ENCODE data around the gene SORBS2.

Gene SORBS2

DNA sequence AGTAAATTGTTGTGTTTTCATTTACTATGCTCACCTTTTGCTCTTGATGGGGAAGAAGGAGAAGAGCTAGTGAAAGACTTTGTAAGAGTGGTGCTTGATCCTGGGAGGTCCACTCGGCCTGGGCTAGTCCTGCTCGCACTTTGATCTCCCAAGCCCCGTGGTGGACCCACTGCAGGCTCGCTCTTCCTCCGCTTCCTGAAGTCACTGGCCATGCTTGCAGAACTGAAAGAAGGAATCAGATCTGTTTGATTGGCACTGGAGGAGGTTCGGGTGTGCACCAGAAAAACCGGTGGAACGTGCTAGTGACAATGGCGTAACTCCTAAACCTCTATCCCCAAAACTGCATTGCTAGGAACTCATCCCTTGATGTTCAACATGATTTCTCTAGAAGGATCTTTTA lies 185.2 kb downstream of the SORBS2 start:
- DNase-seq (ENCODE audit: insufficient read length, low spot score) (no peak), FAIRE-seq (no peak)
- TF ChIP-seq, protein P1, sequence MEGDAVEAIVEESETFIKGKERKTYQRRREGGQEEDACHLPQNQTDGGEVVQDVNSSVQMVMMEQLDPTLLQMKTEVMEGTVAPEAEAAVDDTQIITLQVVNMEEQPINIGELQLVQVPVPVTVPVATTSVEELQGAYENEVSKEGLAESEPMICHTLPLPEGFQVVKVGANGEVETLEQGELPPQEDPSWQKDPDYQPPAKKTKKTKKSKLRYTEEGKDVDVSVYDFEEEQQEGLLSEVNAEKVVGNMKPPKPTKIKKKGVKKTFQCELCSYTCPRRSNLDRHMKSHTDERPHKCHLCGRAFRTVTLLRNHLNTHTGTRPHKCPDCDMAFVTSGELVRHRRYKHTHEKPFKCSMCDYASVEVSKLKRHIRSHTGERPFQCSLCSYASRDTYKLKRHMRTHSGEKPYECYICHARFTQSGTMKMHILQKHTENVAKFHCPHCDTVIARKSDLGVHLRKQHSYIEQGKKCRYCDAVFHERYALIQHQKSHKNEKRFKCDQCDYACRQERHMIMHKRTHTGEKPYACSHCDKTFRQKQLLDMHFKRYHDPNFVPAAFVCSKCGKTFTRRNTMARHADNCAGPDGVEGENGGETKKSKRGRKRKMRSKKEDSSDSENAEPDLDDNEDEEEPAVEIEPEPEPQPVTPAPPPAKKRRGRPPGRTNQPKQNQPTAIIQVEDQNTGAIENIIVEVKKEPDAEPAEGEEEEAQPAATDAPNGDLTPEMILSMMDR (IDR thresholded peaks at IDR 0.05; ENCODE audit: insufficient read depth, missing control alignments), result no peak

DNA sequence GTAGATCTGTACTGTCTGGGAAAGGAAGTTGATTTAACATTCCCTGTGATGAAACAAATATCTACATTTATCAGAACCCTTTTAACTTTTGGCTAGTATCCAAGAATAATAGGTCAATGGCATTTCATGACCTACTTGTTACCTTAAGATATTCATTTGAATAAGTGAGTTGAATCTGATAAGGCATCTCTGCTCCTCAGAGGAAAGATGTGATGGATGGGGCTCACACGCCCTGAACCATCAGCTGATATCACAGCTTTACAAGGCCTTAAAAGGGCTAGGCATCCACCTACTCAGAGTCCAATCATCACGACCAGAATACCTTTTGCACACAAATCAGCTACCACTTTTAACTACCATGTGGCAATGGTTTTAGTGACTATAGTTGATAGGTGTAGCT lies 186.5 kb downstream of the SORBS2 start:
- FAIRE-seq (no peak), DNase-seq (ENCODE audit: insufficient read length, low spot score) (no peak)
- TF ChIP-seq, protein P1 (IDR thresholded peaks at IDR 0.05; ENCODE audit: insufficient read depth, missing control alignments), result no peak

DNA sequence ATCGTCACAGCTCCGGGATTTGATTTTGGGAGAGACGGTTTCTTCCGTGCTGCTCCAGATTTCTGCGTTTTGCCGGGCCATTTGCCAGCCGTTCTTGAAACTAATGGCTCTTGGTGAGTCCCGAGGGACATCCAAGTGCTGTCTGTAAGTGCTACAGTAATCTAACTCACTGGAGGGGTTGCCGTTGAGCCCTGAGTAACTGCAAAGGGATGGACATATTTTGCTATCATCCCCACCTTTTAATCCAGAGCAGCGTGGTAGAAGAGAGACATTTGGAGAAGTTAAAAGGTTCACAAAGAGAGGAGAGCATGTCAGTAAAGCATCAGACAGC lies 187.8 kb downstream of the SORBS2 start:
- FAIRE-seq, result no peak
- TF ChIP-seq, protein P1 (IDR thresholded peaks at IDR 0.05; ENCODE audit: insufficient read depth, missing control alignments), result no peak
- DNase-seq (ENCODE audit: insufficient read length, low spot score), result no peak

DNA sequence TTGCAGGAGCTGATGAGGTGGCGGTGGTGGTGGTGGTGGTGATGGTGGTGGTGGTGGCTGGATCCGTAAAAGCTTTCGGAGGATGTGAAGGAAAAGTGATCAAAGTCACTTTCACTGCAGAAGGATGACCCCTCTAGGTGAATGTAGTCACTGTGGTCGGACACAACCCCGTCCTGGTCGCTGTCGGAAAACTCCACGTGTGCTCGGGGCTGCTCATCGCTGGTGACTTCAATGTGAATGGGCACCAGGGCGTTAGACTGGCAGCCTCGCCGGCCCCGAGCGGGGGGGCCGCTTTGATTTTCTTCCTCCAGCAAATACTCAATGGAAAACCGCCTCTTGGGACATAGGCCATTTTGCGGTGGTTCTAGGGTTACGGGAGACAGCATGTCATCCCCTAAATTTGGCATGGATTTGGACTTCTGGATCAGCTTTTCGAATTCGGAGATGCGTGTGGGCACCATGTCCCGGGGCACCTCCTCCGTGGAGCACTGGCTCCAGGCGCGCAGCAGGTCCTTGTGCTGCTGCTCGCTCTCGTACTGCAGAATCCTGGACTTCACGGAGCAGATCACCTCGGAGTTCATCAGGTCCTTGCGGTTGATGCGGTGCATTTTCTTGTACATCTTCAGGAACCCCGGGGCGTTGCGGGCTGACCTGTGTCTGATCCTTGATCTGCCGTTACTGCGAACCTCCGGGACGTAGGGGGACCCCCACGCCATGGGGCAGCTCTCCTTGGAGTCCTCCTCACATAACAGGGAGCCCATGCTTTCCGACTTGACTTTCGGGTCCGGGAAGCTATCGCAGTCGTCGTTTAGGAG lies 188.3 kb downstream of the SORBS2 start:
- TF ChIP-seq, protein P1 (IDR thresholded peaks at IDR 0.05; ENCODE audit: insufficient read depth, missing control alignments), result no peak
- FAIRE-seq, result no peak
- DNase-seq (ENCODE audit: insufficient read length, low spot score), result no peak

DNA sequence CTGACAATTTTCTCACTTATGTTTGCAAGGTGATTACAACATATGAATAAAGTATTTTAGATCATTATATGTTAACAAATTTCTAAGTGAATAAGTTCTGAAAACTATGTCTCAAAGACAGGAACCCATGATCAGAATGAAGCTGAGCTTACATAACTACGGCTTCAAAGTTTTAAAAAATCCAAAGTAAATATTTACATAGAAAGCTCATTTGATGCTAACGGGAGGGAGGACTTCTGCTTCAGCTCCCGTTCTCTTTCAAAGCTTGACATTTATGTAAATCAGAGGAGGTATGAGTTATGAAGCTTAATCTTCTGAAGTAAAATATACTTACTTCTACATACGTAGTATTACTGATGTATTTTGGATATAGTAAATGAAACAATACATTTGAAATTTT lies 203.8 kb downstream of the SORBS2 start:
- FAIRE-seq, result no peak
- TF ChIP-seq, protein P1 (IDR thresholded peaks at IDR 0.05; ENCODE audit: insufficient read depth, missing control alignments), result no peak
- DNase-seq (ENCODE audit: insufficient read length, low spot score), result no peak

DNA sequence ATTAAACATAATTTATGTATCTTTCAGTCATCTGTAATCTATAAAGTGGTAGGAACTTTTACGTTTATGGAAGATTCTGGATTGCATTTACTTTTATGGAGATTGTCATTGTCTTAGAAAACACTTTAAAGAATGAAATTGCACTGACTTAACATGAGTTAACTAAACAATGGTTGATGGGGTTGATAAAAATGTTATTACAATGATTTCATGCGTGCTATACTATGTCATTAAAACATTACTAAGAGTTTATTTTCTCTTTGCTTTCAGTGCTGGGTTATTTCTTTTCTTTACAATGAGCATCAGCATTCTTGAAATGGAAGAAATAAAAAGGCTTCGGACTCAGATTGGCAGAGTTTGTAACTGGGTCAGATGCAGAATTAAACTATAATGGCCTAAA lies 209.6 kb downstream of the SORBS2 start:
- TF ChIP-seq, protein P1 (IDR thresholded peaks at IDR 0.05; ENCODE audit: insufficient read depth, missing control alignments), result no peak
- FAIRE-seq (no peak), DNase-seq (ENCODE audit: insufficient read length, low spot score) (no peak)

DNA sequence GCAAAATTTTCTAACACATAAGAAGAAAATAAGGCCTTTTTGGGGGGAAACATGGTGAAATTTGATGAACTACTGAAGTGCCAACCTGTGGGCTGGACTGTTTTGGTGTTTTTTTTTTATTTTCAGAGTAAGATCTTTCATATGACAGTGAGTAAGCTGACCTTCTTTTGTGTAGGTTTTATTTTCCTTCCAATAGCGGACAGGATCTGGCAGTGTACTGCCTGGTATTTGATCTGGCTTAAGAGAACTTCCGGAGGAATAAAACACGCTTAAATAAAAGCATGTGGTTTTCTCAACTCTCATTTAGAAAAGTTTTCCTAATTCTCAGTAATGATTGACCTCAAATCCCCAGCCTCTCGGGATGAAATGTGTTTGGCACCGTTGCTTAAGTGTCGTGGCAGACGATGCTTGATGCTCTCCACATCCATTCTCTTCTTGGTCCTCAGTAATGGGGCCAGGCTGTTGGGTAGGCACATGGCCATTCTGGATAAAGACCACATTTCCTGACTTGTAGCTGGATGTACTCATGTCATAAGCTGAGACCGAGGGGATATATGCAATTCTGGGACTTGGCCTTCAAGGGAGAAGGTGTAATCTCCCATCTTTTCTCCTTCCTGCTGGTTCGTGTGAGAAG lies 211.1 kb downstream of the SORBS2 start:
- DNase-seq (ENCODE audit: insufficient read length, low spot score), result no peak
- FAIRE-seq, result no peak

More for the DNA sequence above, 211.1 kb downstream of the SORBS2 start:
- TF ChIP-seq, protein P1 (IDR thresholded peaks at IDR 0.05; ENCODE audit: insufficient read depth, missing control alignments), result no peak

All from D721Med (cell line).